Measurements from ENCODE around the gene APBA2. TPM values are rescaled to one million over a fixed set of nuclear protein-coding genes. Genes with fewer than 3 reads are reported as not detected.

APBA2 gene
- total RNA-seq, 4 donors from 2014 or later, result 1.6 to 8.2 (median 2.5) TPM

- Histone ChIP-seq H3K4me3 (no peak overlapping the region), H3K27me3 (no peaks in the 10 kb centered on the region), H3K9me3 (no peaks in the 10 kb centered on the region), H3K36me3 (no peaks in the 10 kb centered on the region), H3K27ac (no peak overlapping the region), H3K4me1 (no peaks in the 10 kb centered on the region)
- in situ Hi-C loops (cut with MboI; ENCODE audit: low pct_ligation_motif_present in 1 of 4, low pct_unique_long_range_greater_than_20kb in 1 of 4, low sequenced_read_pairs in 3 of 4), result no loop called here
- DNase-seq, result no peak
- 0 to 9% methylated on average over 1 of the region's 1 CpG for WGBS, 2 donors (ENCODE audit: low coverage in 1 of 2)
- TF ChIP-seq EP300 (IDR thresholded peaks at IDR 0.05; ENCODE audit: low read depth), result no peak
- TF ChIP-seq POLR2AphosphoS5 (IDR thresholded peaks at IDR 0.05), result no peak
- TF ChIP-seq POLR2A (IDR thresholded peaks at IDR 0.05), result no peak
- TF ChIP-seq CTCF (IDR thresholded peaks at IDR 0.05), result no peak
- intact Hi-C loops (cut with DNase I; ENCODE audit: low total_unique reads), result no loop called here
These were observed 128.7 kb downstream of the APBA2 start for GRCh38 chr15:29014493-29014892.

- DNase-seq, result no peak
- no peak for TF ChIP-seq POLR2AphosphoS5 (IDR thresholded peaks at IDR 0.05)
- TF ChIP-seq POLR2A (IDR thresholded peaks at IDR 0.05), result no peak
- no peak for TF ChIP-seq CTCF (IDR thresholded peaks at IDR 0.05)
- no peak for TF ChIP-seq EP300 (IDR thresholded peaks at IDR 0.05; ENCODE audit: low read depth)
- no peaks in the 10 kb centered on the region for H3K9me3 ChIP-seq
- in situ Hi-C loops (cut with MboI; ENCODE audit: low pct_ligation_motif_present in 1 of 4, low pct_unique_long_range_greater_than_20kb in 1 of 4, low sequenced_read_pairs in 3 of 4) (no loop called here), intact Hi-C loops (cut with DNase I; ENCODE audit: low total_unique reads) (no loop called here)
- no peak overlapping the region for H3K27ac ChIP-seq
- H3K36me3 ChIP-seq, result no peaks in the 10 kb centered on the region
- H3K4me1 ChIP-seq, result no peaks in the 10 kb centered on the region
- no peak overlapping the region for H3K4me3 ChIP-seq
- H3K27me3 ChIP-seq, result no peaks in the 10 kb centered on the region
- 74 to 78% methylated on average over 3 of the region's 3 CpGs for WGBS, 2 donors (ENCODE audit: low coverage in 1 of 2)
These were observed 130.7 kb downstream of the APBA2 start for GRCh38 chr15:29016518-29016917.

- intact Hi-C loops (cut with DNase I; ENCODE audit: low total_unique reads) (no loop called here), in situ Hi-C loops (cut with MboI; ENCODE audit: low pct_ligation_motif_present in 1 of 4, low pct_unique_long_range_greater_than_20kb in 1 of 4, low sequenced_read_pairs in 3 of 4) (no loop called here)
- 85 to 86% methylated on average over 6 to 8 of the region's 8 CpGs for WGBS, 2 donors (ENCODE audit: low coverage in 1 of 2)
These were observed 132.5 kb downstream of the APBA2 start for GRCh38 chr15:29018120-29018805.

GRCh38 chr15:29018995-29019976 is 133.5 kb downstream of the APBA2 start:
- H3K27me3 ChIP-seq, result no peaks in the 10 kb centered on the region
- no peaks in the 10 kb centered on the region for H3K4me1 ChIP-seq
- H3K36me3 ChIP-seq, result no peaks in the 10 kb centered on the region
- TF ChIP-seq CTCF (IDR thresholded peaks at IDR 0.05) (no peak), POLR2A (IDR thresholded peaks at IDR 0.05) (no peak), EP300 (IDR thresholded peaks at IDR 0.05; ENCODE audit: low read depth) (no peak), POLR2AphosphoS5 (IDR thresholded peaks at IDR 0.05) (no peak)
- no peaks in the 10 kb centered on the region for H3K9me3 ChIP-seq
- in situ Hi-C loops (cut with MboI; ENCODE audit: low pct_ligation_motif_present in 1 of 4, low pct_unique_long_range_greater_than_20kb in 1 of 4, low sequenced_read_pairs in 3 of 4) (no loop called here), intact Hi-C loops (cut with DNase I; ENCODE audit: low total_unique reads) (no loop called here)
- no peak overlapping the region for H3K27ac ChIP-seq
- DNase-seq, result no peak
- H3K4me3 ChIP-seq, result no peak overlapping the region
- WGBS, 2 donors (ENCODE audit: low coverage in 1 of 2), result 59 to 73% methylated on average over 8 to 9 of the region's 9 CpGs

More at GRCh38 chr15:29018120-29018805, 132.5 kb downstream of the APBA2 start:
- Histone ChIP-seq H3K4me1 (no peaks in the 10 kb centered on the region), H3K27me3 (no peaks in the 10 kb centered on the region), H3K36me3 (no peaks in the 10 kb centered on the region), H3K27ac (no peak overlapping the region), H3K4me3 (no peak overlapping the region), H3K9me3 (no peaks in the 10 kb centered on the region)
- TF ChIP-seq POLR2A (IDR thresholded peaks at IDR 0.05), result no peak
- DNase-seq, result no peak

Measured in transverse colon (tissue), 4 donors.